Endothelial cell of umbilical vein (primary cell): ENCODE data around the gene SLC22A15. TPM values are rescaled to one million over a fixed set of nuclear protein-coding genes. Genes with fewer than 3 reads are reported as not detected.

Source experiments
- BruUV-seq: library from RNA; stranded (reverse); fragments of 400-500 nt; replicated peaks from 2 replicates; lab custom pipeline; 2021; lab: Mats Ljungman, UMichigan
- CTCF ChIA-PET: fragments of 300-600, 350-600 bp; sonication (Branson Sonifier 250); formaldehyde crosslinking; loops from one replicate; lab custom pipeline; 2021; ENCODE audit warnings: antibody characterized with exemption, inconsistent platforms; lab: Charles Lee
- POLR2A ChIA-PET: fragments of 300-600, 350-600 bp; sonication (Branson Sonifier 250); formaldehyde crosslinking; loops from one replicate; lab custom pipeline; 2021; ENCODE audit warnings: antibody characterized with exemption, inconsistent platforms; lab: Charles Lee
- DNase-seq: peaks from one replicate; pipeline ENCODE4 v3.0.0-alpha.2; 2011; ENCODE audit warnings: low read depth, low spot score
- FAIRE-seq: peaks from 2 replicates; lab custom pipeline; 2011; peaks lifted over from hg19 to GRCh38; lab: Jason Lieb, UNC
- H2AFZ ChIP-seq: 2 replicates; pipeline ENCODE4 v1.6.0; 2012; ENCODE audit warnings: low read depth, low read length, control low read depth, inconsistent platforms
- H3K27ac ChIP-seq: 2 replicates; pipeline ENCODE4 v1.5.1; 2011; ENCODE audit warnings: low read depth, mild to moderate bottlenecking, control low read depth, low read length, moderate library complexity; ENCODE audit not compliant: insufficient read depth
- H3K27me3 ChIP-seq, 2 experiments: 2 replicates each; pipeline versions ENCODE4 v1.6.0 to v1.6.1; 2011; ENCODE audit warnings: low read length in 2 of 2, mixed read lengths in 1 of 2; ENCODE audit not compliant: control insufficient read depth in 2 of 2, insufficient read depth in 2 of 2
- H3K36me3 ChIP-seq, 2 experiments: 2 replicates in 1 of 2; 3 replicates in 1 of 2; pipeline ENCODE4 v1.5.1; 2011; ENCODE audit warnings: low read length in 2 of 2, mild to moderate bottlenecking in 1 of 2, moderate library complexity in 1 of 2; ENCODE audit not compliant: control insufficient read depth in 2 of 2, insufficient read depth in 2 of 2; ENCODE audit errors: extremely low read depth in 1 of 2
- H3K4me1 ChIP-seq: 3 replicates; pipeline ENCODE4 v1.5.1; 2011; ENCODE audit warnings: mild to moderate bottlenecking, low read length; ENCODE audit not compliant: control insufficient read depth, insufficient read depth; ENCODE audit errors: extremely low read depth
- H3K4me2 ChIP-seq: 2 replicates; pipeline ENCODE4 v1.6.1; 2011; ENCODE audit warnings: low read length, control low read depth, mixed read lengths; ENCODE audit not compliant: insufficient read depth
- H3K4me3 ChIP-seq, 3 experiments: fragments of 200-600 bp in 1 of 3; sonication (generic), shearing (Covaris generic) in 1 of 3; replicated peaks in 1 of 3; 2 replicates each; pipeline ENCODE4 v1.5.1; 2011 to 2016; ENCODE audit warnings: control low read depth in 3 of 3, low read length in 3 of 3, mild to moderate bottlenecking in 2 of 3, inconsistent platforms in 1 of 3, low read depth in 1 of 3, moderate library complexity in 1 of 3; ENCODE audit not compliant: insufficient read depth in 1 of 3
- H3K79me2 ChIP-seq: 2 replicates; pipeline ENCODE4 v1.6.0; 2012; ENCODE audit warnings: low read length, inconsistent platforms; ENCODE audit not compliant: control insufficient read depth, insufficient read depth
- H3K9ac ChIP-seq: replicated peaks from 2 replicates; pipeline ENCODE3; 2011; ENCODE audit warnings: low read length, control low read depth; ENCODE audit not compliant: insufficient read depth; ENCODE audit errors: extremely low read depth
- H3K9me1 ChIP-seq: replicated peaks from 3 replicates; pipeline ENCODE4 v1.6.0; 2011; ENCODE audit warnings: mild to moderate bottlenecking, low read length; ENCODE audit not compliant: control insufficient read depth, insufficient read depth; ENCODE audit errors: extremely low read depth
- H3K9me3 ChIP-seq: replicated peaks from 2 replicates; pipeline ENCODE4 v1.5.1; 2012; ENCODE audit warnings: low read length, inconsistent platforms; ENCODE audit not compliant: control insufficient read depth, insufficient read depth
- H4K20me1 ChIP-seq: replicated peaks from 2 replicates; pipeline ENCODE3; 2011; ENCODE audit warnings: mild to moderate bottlenecking, low read length; ENCODE audit not compliant: control insufficient read depth, insufficient read depth; ENCODE audit errors: extremely low read depth
- CTCF ChIP-seq, 2 donors: IDR thresholded peaks; 1 replicate in 1 of 2; 2 replicates in 1 of 2; pipeline ENCODE4 v1.5.1; 2011; ENCODE audit warnings: low read length in 2 of 2, mild to moderate bottlenecking in 2 of 2, moderate library complexity in 2 of 2, control low read depth in 1 of 2, inconsistent platforms in 1 of 2, low read depth in 1 of 2; ENCODE audit not compliant: insufficient read depth in 1 of 2; ENCODE audit errors: extremely low read depth in 1 of 2
- EZH2 ChIP-seq: IDR thresholded peaks from 2 replicates; pipeline ENCODE4 v1.6.1; 2012; ENCODE audit warnings: borderline replicate concordance, low read depth, mild to moderate bottlenecking, moderate library complexity, low read length, inconsistent platforms; ENCODE audit not compliant: severe bottlenecking
- FOS ChIP-seq: IDR thresholded peaks from 2 replicates; pipeline ENCODE4 v1.6.1; 2011; ENCODE audit warnings: mild to moderate bottlenecking, low read length, moderate library complexity, borderline replicate concordance; ENCODE audit not compliant: insufficient read depth
- GATA2 ChIP-seq: IDR thresholded peaks from 2 replicates; pipeline ENCODE4 v1.7.0; 2011; ENCODE audit warnings: low read depth, mild to moderate bottlenecking, moderate library complexity, mixed read lengths, low read length; ENCODE audit not compliant: insufficient read length, insufficient read depth
- JUN ChIP-seq: IDR thresholded peaks from 2 replicates; pipeline ENCODE4 v1.6.1; 2011; ENCODE audit warnings: borderline replicate concordance, low read depth; ENCODE audit not compliant: insufficient read length, insufficient read depth
- MAX ChIP-seq: IDR thresholded peaks from 2 replicates; pipeline ENCODE4 v1.6.1; 2011; ENCODE audit not compliant: insufficient read depth, insufficient read length
- MYC ChIP-seq: IDR thresholded peaks from one replicate; pipeline ENCODE4 v1.6.1; 2011; ENCODE audit warnings: mild to moderate bottlenecking, low read depth, low read length
- POLR2A ChIP-seq: IDR thresholded peaks from 2 replicates; pipeline ENCODE4 v1.6.1; 2012; ENCODE audit warnings: low read depth, mild to moderate bottlenecking, control low read depth, low read length
- POLR2AphosphoS5 ChIP-seq: IDR thresholded peaks from 2 replicates; pipeline ENCODE4 v1.6.1; 2012; ENCODE audit warnings: low read depth, mild to moderate bottlenecking, control low read depth, low read length, moderate library complexity; ENCODE audit not compliant: insufficient read depth
- dilution Hi-C: fragments of 300-500 bp; cut with MboI; formaldehyde crosslinking; loops from one replicate; pipeline ENCODE4 v1.15.0; 2019; ENCODE audit warnings: low sequenced_read_pairs; ENCODE audit not compliant: extremely low pct_ligation_motif_present
- intact Hi-C: fragments of 100-400 bp; cut with micrococcal nuclease; formaldehyde crosslinking; loops from one replicate; pipeline ENCODE4 v1.10.0; 2022
- polyA plus RNA-seq, 4 experiments: library from polyadenylated mRNA; depleted of rRNA in 3 of 4; stranded (reverse) in 3 of 4; unstranded in 1 of 4; fragments of >200 nt; gene quantifications; 2 replicates each; pipeline versions ENCODE4 v1.2.1 to v1.2.3, GENCODE V29; 2011 to 2012; ENCODE audit warnings: missing spikeins in 1 of 4
- total RNA-seq: library from RNA; stranded (reverse); gene quantifications from 2 replicates; pipeline ENCODE4 v1.2.3, GENCODE V29; 2021

Gene SLC22A15
- total and polyA plus RNA-seq, 2 donors (not counting 3 experiments of a cell fraction or from before 2014, with no cell fraction given) = 0.44 TPM; not detected in 1

- POLR2A ChIA-PET = no interaction called here
- no TSS peak for BruUV-seq
- H3K9me3 ChIP-seq = no peaks in the 10 kb centered on the region
- FAIRE-seq = no peak
- H3K4me1 ChIP-seq = no peaks in the 10 kb centered on the region
- no peaks in the 10 kb centered on the region for H3K79me2 ChIP-seq
- intact Hi-C loops = no loop called here
- H3K4me3 ChIP-seq = no peak overlapping the region
- H3K27ac ChIP-seq = no peak overlapping the region
- CTCF ChIA-PET = interaction anchor here (1.4 to 2.8 kb wide), 4 partner anchors 12 to 22 kb away, joined by 3 to 9 read pairs (median 4); no protein-coding TSS in a partner anchor
- H3K36me3 ChIP-seq = no peaks in the 10 kb centered on the region
- dilution Hi-C loops = no loop called here
- H4K20me1 ChIP-seq = no peaks in the 10 kb centered on the region
- no peak overlapping the region for H2AFZ ChIP-seq
- no peak overlapping the region for H3K9ac ChIP-seq
- no peaks in the 10 kb centered on the region for H3K27me3 ChIP-seq
- H3K4me2 ChIP-seq = no peak overlapping the region
- no peak for TF ChIP-seq POLR2A
- TF ChIP-seq MAX = no peak
- TF ChIP-seq POLR2AphosphoS5 = no peak
- no peak for TF ChIP-seq EZH2
- TF ChIP-seq MYC = no peak
- no peak for TF ChIP-seq JUN
- TF ChIP-seq FOS = no peak
- no peak for TF ChIP-seq GATA2
- TF ChIP-seq CTCF (IDR thresholded peaks at IDR 0.05; ENCODE audit: extremely low read depth in 1 of 2, insufficient read depth in 1 of 2, low read depth in 1 of 2, low read length in 2 of 2) = no peak
- no peak for DNase-seq
- no peaks in the 10 kb centered on the region for H3K9me1 ChIP-seq
These were observed 26.6 kb downstream of the SLC22A15 start for GRCh38 chr1:116002781-116003420.
